ENCODE results near the gene PPP6R2. TPM values are rescaled to one million over a fixed set of nuclear protein-coding genes. Genes with fewer than 3 reads are reported as not detected.

The PPP6R2 gene
- total RNA-seq, 1 experiment from 2014 or later = 61.3 TPM

GRCh38 chr22:50467773-50468440 is 124.8 kb downstream of the PPP6R2 start:
- H3K9ac ChIP-seq (ENCODE audit: low read length) = no peak overlapping the region
- intact Hi-C loops (cut with micrococcal nuclease) = no loop called here
- peaks cover 19 to 35% of the 10 kb centered on the region in 2 experiments for H3K4me1 ChIP-seq (ENCODE audit: control insufficient read depth in 1 of 2, insufficient read depth in 2 of 2, low read length in 2 of 2)
- ChIA-PET POLR2A (no interaction called here), CTCF (no interaction called here), RAD21 (ENCODE audit: low non-redundant PET in 1 of 2, low total read pairs in 2 of 2, uncharacterized antibody in 2 of 2, unreplicated experiment in 2 of 2) (no interaction called here)
- BruUV-seq (replicated peaks) = no TSS peak
- H3K9me2 ChIP-seq (ENCODE audit: insufficient read depth) = no peaks in the 10 kb centered on the region
- H4K20me1 ChIP-seq (ENCODE audit: insufficient read depth) = peaks cover 6% of the 10 kb centered on the region; the same call in 1 of the 2 replicates
- H3K79me2 ChIP-seq (ENCODE audit: insufficient read depth, low read length) = peaks cover 44% of the 10 kb centered on the region
- no peaks in the 10 kb centered on the region for H3K9me3 ChIP-seq (ENCODE audit: control insufficient read depth in 1 of 2, insufficient read depth in 1 of 2, low read depth in 1 of 2, low read length in 2 of 2)
- H3K27ac ChIP-seq (ENCODE audit: low read depth, low read length) = no peak overlapping the region
- no peak overlapping the region for H2AFZ ChIP-seq (ENCODE audit: low read depth, low read length, poor library complexity, severe bottlenecking)
- ATAC-seq (no peak), DNase-seq (ENCODE audit: low read depth, low spot score) (no peak)
- no peak overlapping the region for H3K4me2 ChIP-seq (ENCODE audit: low read length)
- no peaks in the 10 kb centered on the region for H3K27me3 ChIP-seq (ENCODE audit: insufficient read depth, low read length)
- no peak for TF ChIP-seq POLR2AphosphoS5 (IDR thresholded peaks at IDR 0.05; ENCODE audit: low read depth, low read length)
- TF ChIP-seq JUND (IDR thresholded peaks at IDR 0.05) = no peak
- TF ChIP-seq ZBTB33 (IDR thresholded peaks at IDR 0.05; ENCODE audit: extremely low read depth, insufficient replicate concordance, low read length) = no peak
- TF ChIP-seq ELF1 (IDR thresholded peaks at IDR 0.05; ENCODE audit: borderline replicate concordance, low read depth) = no peak
- TF ChIP-seq RAD21 (IDR thresholded peaks at IDR 0.05; ENCODE audit: low read depth) = no peak
- no peak for TF ChIP-seq YY1 (IDR thresholded peaks at IDR 0.05; ENCODE audit: extremely low read depth, insufficient replicate concordance, low read depth, low read length)
- no peak for TF ChIP-seq TCF7L2 (IDR thresholded peaks at IDR 0.05; ENCODE audit: borderline replicate concordance, extremely low read depth, insufficient read depth, insufficient read length)
- no peak for TF ChIP-seq REST (IDR thresholded peaks at IDR 0.05; ENCODE audit: low read depth)
- no peak for TF ChIP-seq EZH2 (IDR thresholded peaks at IDR 0.05)
- TF ChIP-seq MAX (IDR thresholded peaks at IDR 0.05) = no peak
- no peak overlapping the region for H3K4me3 ChIP-seq (replicated peaks in 1 of 2; ENCODE audit: low read depth in 1 of 2, low read length in 2 of 2)
- H3K36me3 ChIP-seq (ENCODE audit: control insufficient read depth in 1 of 2, insufficient read depth in 2 of 2, low read length in 2 of 2) = peaks cover 7 to 11% of the 10 kb centered on the region in 2 experiments; a peak in 3 of 4 replicates
